ENCODE data around the gene PPFIA3. TPM values are rescaled to one million over a fixed set of nuclear protein-coding genes. Genes with fewer than 3 reads are reported as not detected.
A peak's percentile ranks its signal among the peaks of the same experiment; 100 is the strongest.

Gene PPFIA3
- polyA plus RNA-seq, 2 of the 4 experiments (the other 2 are of a cell fraction) = 3.2 to 7.3 TPM

DNA sequence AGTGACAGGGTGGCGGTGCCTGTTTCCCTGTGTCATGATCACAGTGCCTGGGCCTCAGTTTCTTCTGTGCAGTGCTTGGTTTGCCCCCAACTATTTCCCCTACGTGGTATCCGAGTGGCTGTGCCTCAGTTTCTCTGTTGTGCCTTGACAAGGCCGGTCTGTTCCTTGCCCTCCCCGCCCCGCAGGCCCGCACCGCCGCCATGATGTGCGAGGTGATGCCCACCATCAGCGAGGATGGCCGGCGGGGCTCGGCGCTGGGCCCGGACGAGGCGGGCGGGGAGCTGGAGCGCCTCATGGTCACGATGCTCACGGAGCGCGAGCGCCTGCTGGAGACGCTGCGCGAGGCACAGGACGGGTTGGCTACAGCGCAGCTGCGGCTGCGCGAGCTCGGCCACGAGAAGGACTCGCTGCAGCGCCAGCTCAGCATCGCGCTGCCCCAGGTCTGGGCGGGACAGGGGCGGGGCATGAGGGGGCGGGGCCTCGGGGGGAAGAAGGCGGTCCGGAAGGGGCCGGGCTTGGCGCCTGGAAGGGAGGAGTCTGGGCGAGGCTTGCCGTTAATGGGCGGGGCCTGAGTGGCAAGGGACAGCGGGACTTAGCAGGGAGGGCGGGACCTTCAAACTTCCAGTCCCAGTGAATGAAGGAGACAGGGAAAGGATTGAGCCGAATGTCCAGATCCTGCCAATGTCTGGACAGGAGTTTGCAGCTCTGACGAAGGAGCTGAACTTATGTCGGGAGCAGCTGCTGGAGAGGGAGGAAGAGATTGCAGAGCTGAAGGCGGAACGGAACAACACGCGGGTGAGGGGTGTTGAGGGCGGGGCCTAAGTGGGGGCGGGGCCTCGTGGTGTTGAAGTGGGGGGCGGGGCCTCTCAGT, 8.6 kb downstream of the PPFIA3 start (continued):
- peak; percentile 61; the same call in 1 of the 2 replicates for TF ChIP-seq NPAS2 (CRISPR knock-in tag; IDR thresholded peaks at IDR 0.05; ENCODE audit: borderline replicate concordance)
- TF ChIP-seq ESRRA (IDR thresholded peaks at IDR 0.05; ENCODE audit: borderline replicate concordance, low read length) = no peak
- peak; percentile 90 for TF ChIP-seq ZNF302 (CRISPR knock-in tag; IDR thresholded peaks at IDR 0.05)
- TF ChIP-seq EHF (CRISPR knock-in tag; IDR thresholded peaks at IDR 0.05) = peak; percentile 90; the same call in 1 of the 2 replicates
- TF ChIP-seq BHLHE40 (IDR thresholded peaks at IDR 0.05; ENCODE audit: low read depth, low read length) = no peak
- TF ChIP-seq HDAC2 (IDR thresholded peaks at IDR 0.05) = peak; percentile 73; the same call in 1 of the 2 replicates
- no peak for TF ChIP-seq CHD4 (IDR thresholded peaks at IDR 0.05; ENCODE audit: borderline replicate concordance)
- no peak for TF ChIP-seq NR3C1 (IDR thresholded peaks at IDR 0.05)
- peak; percentile 90 for TF ChIP-seq ZSCAN20 (CRISPR knock-in tag; IDR thresholded peaks at IDR 0.05)
- TF ChIP-seq FOSL2 (IDR thresholded peaks at IDR 0.05) = no peak
- no peak for TF ChIP-seq FOSL2 (CRISPR knock-in tag; IDR thresholded peaks at IDR 0.05)
- peak; percentile 73 for TF ChIP-seq MAFK (IDR thresholded peaks at IDR 0.05; ENCODE audit: partially characterized antibody)
- peak; percentile 62; the same call in 1 of the 2 replicates for TF ChIP-seq RFX5 (IDR thresholded peaks at IDR 0.05)
- no peak for TF ChIP-seq FOSB (CRISPR knock-in tag; IDR thresholded peaks at IDR 0.05)
- TF ChIP-seq FOXS1 (CRISPR knock-in tag; IDR thresholded peaks at IDR 0.05) = peak; percentile 82
- TF ChIP-seq SREBF2 (IDR thresholded peaks at IDR 0.05) = no peak
- TF ChIP-seq, protein P1, sequence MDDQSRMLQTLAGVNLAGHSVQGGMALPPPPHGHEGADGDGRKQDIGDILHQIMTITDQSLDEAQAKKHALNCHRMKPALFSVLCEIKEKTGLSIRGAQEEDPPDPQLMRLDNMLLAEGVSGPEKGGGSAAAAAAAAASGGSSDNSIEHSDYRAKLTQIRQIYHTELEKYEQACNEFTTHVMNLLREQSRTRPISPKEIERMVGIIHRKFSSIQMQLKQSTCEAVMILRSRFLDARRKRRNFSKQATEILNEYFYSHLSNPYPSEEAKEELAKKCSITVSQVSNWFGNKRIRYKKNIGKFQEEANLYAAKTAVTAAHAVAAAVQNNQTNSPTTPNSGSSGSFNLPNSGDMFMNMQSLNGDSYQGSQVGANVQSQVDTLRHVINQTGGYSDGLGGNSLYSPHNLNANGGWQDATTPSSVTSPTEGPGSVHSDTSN (IDR thresholded peaks at IDR 0.05) = no peak
- TF ChIP-seq, protein P2, sequence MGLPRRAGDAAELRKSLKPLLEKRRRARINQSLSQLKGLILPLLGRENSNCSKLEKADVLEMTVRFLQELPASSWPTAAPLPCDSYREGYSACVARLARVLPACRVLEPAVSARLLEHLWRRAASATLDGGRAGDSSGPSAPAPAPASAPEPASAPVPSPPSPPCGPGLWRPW (IDR thresholded peaks at IDR 0.05) = no peak
- TF ChIP-seq CBX8 (IDR thresholded peaks at IDR 0.05) = no peak
- TF ChIP-seq, protein P3, sequence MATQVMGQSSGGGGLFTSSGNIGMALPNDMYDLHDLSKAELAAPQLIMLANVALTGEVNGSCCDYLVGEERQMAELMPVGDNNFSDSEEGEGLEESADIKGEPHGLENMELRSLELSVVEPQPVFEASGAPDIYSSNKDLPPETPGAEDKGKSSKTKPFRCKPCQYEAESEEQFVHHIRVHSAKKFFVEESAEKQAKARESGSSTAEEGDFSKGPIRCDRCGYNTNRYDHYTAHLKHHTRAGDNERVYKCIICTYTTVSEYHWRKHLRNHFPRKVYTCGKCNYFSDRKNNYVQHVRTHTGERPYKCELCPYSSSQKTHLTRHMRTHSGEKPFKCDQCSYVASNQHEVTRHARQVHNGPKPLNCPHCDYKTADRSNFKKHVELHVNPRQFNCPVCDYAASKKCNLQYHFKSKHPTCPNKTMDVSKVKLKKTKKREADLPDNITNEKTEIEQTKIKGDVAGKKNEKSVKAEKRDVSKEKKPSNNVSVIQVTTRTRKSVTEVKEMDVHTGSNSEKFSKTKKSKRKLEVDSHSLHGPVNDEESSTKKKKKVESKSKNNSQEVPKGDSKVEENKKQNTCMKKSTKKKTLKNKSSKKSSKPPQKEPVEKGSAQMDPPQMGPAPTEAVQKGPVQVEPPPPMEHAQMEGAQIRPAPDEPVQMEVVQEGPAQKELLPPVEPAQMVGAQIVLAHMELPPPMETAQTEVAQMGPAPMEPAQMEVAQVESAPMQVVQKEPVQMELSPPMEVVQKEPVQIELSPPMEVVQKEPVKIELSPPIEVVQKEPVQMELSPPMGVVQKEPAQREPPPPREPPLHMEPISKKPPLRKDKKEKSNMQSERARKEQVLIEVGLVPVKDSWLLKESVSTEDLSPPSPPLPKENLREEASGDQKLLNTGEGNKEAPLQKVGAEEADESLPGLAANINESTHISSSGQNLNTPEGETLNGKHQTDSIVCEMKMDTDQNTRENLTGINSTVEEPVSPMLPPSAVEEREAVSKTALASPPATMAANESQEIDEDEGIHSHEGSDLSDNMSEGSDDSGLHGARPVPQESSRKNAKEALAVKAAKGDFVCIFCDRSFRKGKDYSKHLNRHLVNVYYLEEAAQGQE (IDR thresholded peaks at IDR 0.05) = no peak
- TF ChIP-seq RAD21 (conservative IDR thresholded peaks at IDR 0.05 in 1 of 2, IDR thresholded peaks at IDR 0.05 in 1 of 2) = no peak
- no peak; the same call in 1 of the 2 replicates for TF ChIP-seq GATA3 (IDR thresholded peaks at IDR 0.05; ENCODE audit: borderline replicate concordance)
- TF ChIP-seq, protein P4, sequence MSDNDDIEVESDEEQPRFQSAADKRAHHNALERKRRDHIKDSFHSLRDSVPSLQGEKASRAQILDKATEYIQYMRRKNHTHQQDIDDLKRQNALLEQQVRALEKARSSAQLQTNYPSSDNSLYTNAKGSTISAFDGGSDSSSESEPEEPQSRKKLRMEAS (IDR thresholded peaks at IDR 0.05) = peak; percentile 100
- TF ChIP-seq EHMT2 (IDR thresholded peaks at IDR 0.05; ENCODE audit: low read depth) = no peak
- TF ChIP-seq HOXB13 (CRISPR knock-in tag; IDR thresholded peaks at IDR 0.05; ENCODE audit: low read depth) = peak; percentile 98
- TF ChIP-seq ZFP36 (IDR thresholded peaks at IDR 0.05; ENCODE audit: borderline replicate concordance, partially characterized antibody) = no peak
- TF ChIP-seq KDM1A (IDR thresholded peaks at IDR 0.05; ENCODE audit: low read depth) = no peak
- peak; percentile 98; the same call in 1 of the 2 replicates for TF ChIP-seq RNF2 (IDR thresholded peaks at IDR 0.05; ENCODE audit: borderline replicate concordance, low read depth)
- TF ChIP-seq, protein P5, sequence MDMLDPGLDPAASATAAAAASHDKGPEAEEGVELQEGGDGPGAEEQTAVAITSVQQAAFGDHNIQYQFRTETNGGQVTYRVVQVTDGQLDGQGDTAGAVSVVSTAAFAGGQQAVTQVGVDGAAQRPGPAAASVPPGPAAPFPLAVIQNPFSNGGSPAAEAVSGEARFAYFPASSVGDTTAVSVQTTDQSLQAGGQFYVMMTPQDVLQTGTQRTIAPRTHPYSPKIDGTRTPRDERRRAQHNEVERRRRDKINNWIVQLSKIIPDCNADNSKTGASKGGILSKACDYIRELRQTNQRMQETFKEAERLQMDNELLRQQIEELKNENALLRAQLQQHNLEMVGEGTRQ (IDR thresholded peaks at IDR 0.05) = peak; percentile 78
- no peak for TF ChIP-seq CBX2 (IDR thresholded peaks at IDR 0.05; ENCODE audit: borderline replicate concordance, low read depth)
- TF ChIP-seq, protein P6, sequence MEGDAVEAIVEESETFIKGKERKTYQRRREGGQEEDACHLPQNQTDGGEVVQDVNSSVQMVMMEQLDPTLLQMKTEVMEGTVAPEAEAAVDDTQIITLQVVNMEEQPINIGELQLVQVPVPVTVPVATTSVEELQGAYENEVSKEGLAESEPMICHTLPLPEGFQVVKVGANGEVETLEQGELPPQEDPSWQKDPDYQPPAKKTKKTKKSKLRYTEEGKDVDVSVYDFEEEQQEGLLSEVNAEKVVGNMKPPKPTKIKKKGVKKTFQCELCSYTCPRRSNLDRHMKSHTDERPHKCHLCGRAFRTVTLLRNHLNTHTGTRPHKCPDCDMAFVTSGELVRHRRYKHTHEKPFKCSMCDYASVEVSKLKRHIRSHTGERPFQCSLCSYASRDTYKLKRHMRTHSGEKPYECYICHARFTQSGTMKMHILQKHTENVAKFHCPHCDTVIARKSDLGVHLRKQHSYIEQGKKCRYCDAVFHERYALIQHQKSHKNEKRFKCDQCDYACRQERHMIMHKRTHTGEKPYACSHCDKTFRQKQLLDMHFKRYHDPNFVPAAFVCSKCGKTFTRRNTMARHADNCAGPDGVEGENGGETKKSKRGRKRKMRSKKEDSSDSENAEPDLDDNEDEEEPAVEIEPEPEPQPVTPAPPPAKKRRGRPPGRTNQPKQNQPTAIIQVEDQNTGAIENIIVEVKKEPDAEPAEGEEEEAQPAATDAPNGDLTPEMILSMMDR (IDR thresholded peaks at IDR 0.05) = 0 out of 3 replicates have a peak, but pooled peaks have one; percentile 13
- TF ChIP-seq TFCP2L1 (CRISPR knock-in tag; IDR thresholded peaks at IDR 0.05) = peak; percentile 82; the same call in 1 of the 2 replicates
- TF ChIP-seq, protein P7, sequence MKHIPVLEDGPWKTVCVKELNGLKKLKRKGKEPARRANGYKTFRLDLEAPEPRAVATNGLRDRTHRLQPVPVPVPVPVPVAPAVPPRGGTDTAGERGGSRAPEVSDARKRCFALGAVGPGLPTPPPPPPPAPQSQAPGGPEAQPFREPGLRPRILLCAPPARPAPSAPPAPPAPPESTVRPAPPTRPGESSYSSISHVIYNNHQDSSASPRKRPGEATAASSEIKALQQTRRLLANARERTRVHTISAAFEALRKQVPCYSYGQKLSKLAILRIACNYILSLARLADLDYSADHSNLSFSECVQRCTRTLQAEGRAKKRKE (CRISPR knock-in tag; IDR thresholded peaks at IDR 0.05; ENCODE audit: low read depth) = peak; percentile 96
- peak; percentile 96 for TF ChIP-seq HOXB5 (CRISPR knock-in tag; IDR thresholded peaks at IDR 0.05)
